HG03571 (cell line): ENCODE results near the gene DPP3.
A peak's percentile ranks its signal among the peaks of the same experiment; 100 is the strongest.
"Not testable (repeated sequence)": the region's sequence is repeated elsewhere in the genome, so short reads cannot be mapped to it uniquely, and the experiment has no call there.

Source experiments
- ATAC-seq: cut with Tn5 transposase; IDR thresholded peaks from one replicate; pipeline ENCODE4 v1.9.1; 2021; ENCODE audit not compliant: unreplicated experiment

The DPP3 gene

GRCh38 chr11:66529655-66530054, 49.4 kb downstream of the DPP3 start:
- ATAC-seq: no peak

- no peak for ATAC-seq
Observed at GRCh38 chr11:66530927-66531709, 50.9 kb downstream of the DPP3 start.

GRCh38 chr11:66531841-66532240, 51.6 kb downstream of the DPP3 start:
- no peak for ATAC-seq

- no peak for ATAC-seq
Observed at GRCh38 chr11:66532784-66533183, 52.5 kb downstream of the DPP3 start.

GRCh38 chr11:66539170-66539869, 59.1 kb downstream of the DPP3 start:
- no peak for ATAC-seq

- no peak for ATAC-seq
Observed at GRCh38 chr11:66539870-66540213, 59.6 kb downstream of the DPP3 start.

- not testable (repeated sequence) for ATAC-seq
Observed at GRCh38 chr11:66540598-66540997, 60.4 kb downstream of the DPP3 start.

GRCh38 chr11:66541892-66542291, 61.7 kb downstream of the DPP3 start:
- ATAC-seq: no peak

GRCh38 chr11:66542362-66542761, 62.1 kb downstream of the DPP3 start:
- ATAC-seq: no peak

- no peak for ATAC-seq
Observed at GRCh38 chr11:66543263-66544107, 63.3 kb downstream of the DPP3 start.

GRCh38 chr11:66544952-66545351, 64.7 kb downstream of the DPP3 start:
- not testable (repeated sequence) for ATAC-seq

GRCh38 chr11:66545701-66546367, 65.6 kb downstream of the DPP3 start, which contains the start of gene ZDHHC24:
TSS of gene ZDHHC24 (minus strand) at chr11:66546048. CDS start at chr11:66546003, 45 bp downstream.
- peak; percentile 82 for ATAC-seq

GRCh38 chr11:66546368-66546965, 66.2 kb downstream of the DPP3 start, which contains the start of gene ACTN3:
TSS of gene ACTN3 (plus strand) at chr11:66546903. CDS start at chr11:66546938, 35 bp downstream.
- ATAC-seq: no peak

- no peak for ATAC-seq
Observed at GRCh38 chr11:66546966-66547661, 66.9 kb downstream of the DPP3 start.

- ATAC-seq: no peak
Observed at GRCh38 chr11:66547662-66548009, 67.4 kb downstream of the DPP3 start.

- no peak for ATAC-seq
Observed at GRCh38 chr11:66548041-66548440, 67.8 kb downstream of the DPP3 start.

GRCh38 chr11:66548774-66549630, 68.8 kb downstream of the DPP3 start:
- ATAC-seq: no peak

- no peak for ATAC-seq
Observed at GRCh38 chr11:66549696-66550095, 69.5 kb downstream of the DPP3 start.

GRCh38 chr11:66550887-66551286, 70.7 kb downstream of the DPP3 start:
- ATAC-seq: no peak
